H1 (cell line): Measurements from ENCODE around the gene RILP. TPM values are rescaled to one million over a fixed set of nuclear protein-coding genes. Genes with fewer than 3 reads are reported as not detected.
A peak's percentile ranks its signal among the peaks of the same experiment; 100 is the strongest.

Source experiments
- BACH1 ChIP-seq: IDR thresholded peaks from 2 replicates; pipeline ENCODE4 v1.6.1; 2012; ENCODE audit warnings: low read length, improper control_type of control experiment
- CHD2 ChIP-seq: IDR thresholded peaks from 2 replicates; pipeline ENCODE4 v1.6.1; 2012; ENCODE audit warnings: low read length, improper control_type of control experiment
- CTCF ChIP-seq, 3 experiments: IDR thresholded peaks; 1 replicate in 2 of 3; 2 replicates in 1 of 3; pipeline versions ENCODE4 v1.5.1 to v1.6.1; 2011; ENCODE audit warnings: low read length in 3 of 3, mild to moderate bottlenecking in 3 of 3, inconsistent platforms in 2 of 3, low read depth in 1 of 3, moderate library complexity in 1 of 3; ENCODE audit not compliant: insufficient read depth in 1 of 3; ENCODE audit errors: control extremely low read depth in 1 of 3
- EP300 ChIP-seq, 2 experiments: IDR thresholded peaks; 1 replicate in 1 of 2; 2 replicates in 1 of 2; pipeline ENCODE4 v1.6.1; 2011 to 2012; ENCODE audit warnings: low read depth in 2 of 2, low read length in 2 of 2, mild to moderate bottlenecking in 2 of 2, borderline replicate concordance in 1 of 2, inconsistent platforms in 1 of 2, moderate library complexity in 1 of 2
- EZH2 ChIP-seq: fragments of 200-600 bp; sonication (generic); IDR thresholded peaks from 2 replicates; pipeline ENCODE4 v1.7.1; 2012; ENCODE audit warnings: low read depth, mild to moderate bottlenecking, moderate library complexity, low read length, inconsistent platforms; ENCODE audit not compliant: severe bottlenecking
- GABPA ChIP-seq: IDR thresholded peaks from 2 replicates; pipeline ENCODE4 v1.6.1; 2011; ENCODE audit warnings: mild to moderate bottlenecking, low read length, moderate library complexity, borderline replicate concordance; ENCODE audit not compliant: insufficient read depth
- KDM1A ChIP-seq: fragments of 200-600, 300-600 bp; sonication (generic); IDR thresholded peaks from 2 replicates; pipeline ENCODE4 v1.7.1; 2016; ENCODE audit warnings: mild to moderate bottlenecking, low read length, borderline replicate concordance
- MAFK ChIP-seq: IDR thresholded peaks from 2 replicates; pipeline ENCODE4 v1.6.1; 2012; ENCODE audit warnings: low read depth, mild to moderate bottlenecking, improper control_type of control experiment, low read length
- NANOG ChIP-seq: IDR thresholded peaks from 2 replicates; pipeline ENCODE4 v1.6.1; 2011; ENCODE audit warnings: low read length, low read depth, mild to moderate bottlenecking, inconsistent platforms; ENCODE audit not compliant: insufficient read depth, poor library complexity, severe bottlenecking
- PHF8 ChIP-seq: fragments of 200-600 bp; sonication (generic); conservative IDR thresholded peaks from 2 replicates; pipeline ENCODE4 v1.7.1; 2012; ENCODE audit warnings: low read depth, mild to moderate bottlenecking, inconsistent platforms, low read length, moderate library complexity
- POU5F1 ChIP-seq: IDR thresholded peaks from 2 replicates; pipeline ENCODE4 v1.6.1; 2011; ENCODE audit warnings: low read depth, mild to moderate bottlenecking, low read length, moderate library complexity
- RFX5 ChIP-seq: IDR thresholded peaks from 2 replicates; pipeline ENCODE4 v1.6.1; 2011; ENCODE audit warnings: low read depth, low read length, improper control_type of control experiment, borderline replicate concordance
- RNF2 ChIP-seq: fragments of 200-900, 300-1000 bp; sonication (generic); IDR thresholded peaks from 2 replicates; pipeline ENCODE4 v1.7.1; 2016; ENCODE audit warnings: borderline replicate concordance, low read depth, mild to moderate bottlenecking, antibody characterized with exemption, low read length; ENCODE audit not compliant: poor library complexity, severe bottlenecking; ENCODE audit errors: missing control alignments
- SAP30 ChIP-seq: fragments of 300-600 bp; sonication (generic); IDR thresholded peaks from 2 replicates; pipeline ENCODE4 v1.7.1; 2012; ENCODE audit warnings: low read length, moderate library complexity, mild to moderate bottlenecking, inconsistent platforms; ENCODE audit not compliant: insufficient read depth, insufficient replicate concordance
- SP2 ChIP-seq: IDR thresholded peaks from 2 replicates; pipeline ENCODE4 v1.6.1; 2012; ENCODE audit warnings: mild to moderate bottlenecking, low read length, inconsistent platforms
- SP4 ChIP-seq: IDR thresholded peaks from 2 replicates; pipeline ENCODE4 v1.6.1; 2012; ENCODE audit warnings: low read length, inconsistent platforms
- SUZ12 ChIP-seq: fragments of 200-600 bp; sonication (generic); IDR thresholded peaks from 2 replicates; pipeline ENCODE4 v1.6.1; 2012; ENCODE audit warnings: mild to moderate bottlenecking, inconsistent platforms, low read length, moderate library complexity, mixed read lengths
- USF2 ChIP-seq: IDR thresholded peaks from 2 replicates; pipeline ENCODE4 v1.6.1; 2011; ENCODE audit warnings: low read length, improper control_type of control experiment
- polyA plus RNA-seq, 7 experiments: library from polyadenylated mRNA; depleted of rRNA in 3 of 7; stranded (reverse) in 5 of 7; unstranded in 2 of 7; fragments of >200 nt in 5 of 7; fragments of 200-250 nt in 2 of 7; gene quantifications; 1 replicate in 5 of 7; 2 replicates in 1 of 7; 4 replicates in 1 of 7; pipeline versions ENCODE4 v1.2.1 to v1.2.3, GENCODE V29; 2011 to 2013; ENCODE audit warnings: missing spikeins in 2 of 7, mixed read lengths in 2 of 7
- total RNA-seq: library from RNA; stranded (reverse); fragmentation: NEBNext Ultra II Directional; extraction: Animal tissue kit (Norgen Biotek cat#: 25700); gene quantifications from 2 replicates; pipeline ENCODE4 v1.2.1, GENCODE V29; 2021

The RILP gene
- total and polyA plus RNA-seq, 2 of the 8 experiments (the other 6 are each of a cell fraction or from before 2014, with no cell fraction given), result 6.8 to 7.2 TPM

- no peak for TF ChIP-seq RNF2
- no peak for TF ChIP-seq SP2
- TF ChIP-seq POU5F1, result no peak
- no peak; a peak in 1 of 3 replicates for TF ChIP-seq EP300 (IDR thresholded peaks at IDR 0.05; ENCODE audit: borderline replicate concordance in 1 of 2, low read depth in 2 of 2, low read length in 2 of 2)
- TF ChIP-seq MAFK, result no peak
- TF ChIP-seq CTCF (IDR thresholded peaks at IDR 0.05; ENCODE audit: control extremely low read depth in 1 of 3, insufficient read depth in 1 of 3, low read depth in 1 of 3, low read length in 3 of 3), result peak; percentile 79 to 98 (median 92)
- TF ChIP-seq KDM1A, result no peak
- no peak for TF ChIP-seq BACH1
- TF ChIP-seq GABPA, result no peak; the same call in 1 of the 2 replicates
- no peak for TF ChIP-seq NANOG
- TF ChIP-seq CHD2, result 0 out of 2 replicates have a peak, but pooled peaks have one; percentile 34
- TF ChIP-seq USF2, result no peak
- no peak for TF ChIP-seq EZH2
- no peak for TF ChIP-seq SUZ12
- peak; percentile 36; the same call in 1 of the 2 replicates for TF ChIP-seq PHF8
- TF ChIP-seq SAP30, result no peak
- no peak for TF ChIP-seq SP4
- no peak for TF ChIP-seq RFX5
These were observed 463 bp downstream of the RILP start (continued) for GRCh38 chr17:1648963-1649843.
